Measurements from ENCODE around the gene NOTO.

NOTO gene

DNA sequence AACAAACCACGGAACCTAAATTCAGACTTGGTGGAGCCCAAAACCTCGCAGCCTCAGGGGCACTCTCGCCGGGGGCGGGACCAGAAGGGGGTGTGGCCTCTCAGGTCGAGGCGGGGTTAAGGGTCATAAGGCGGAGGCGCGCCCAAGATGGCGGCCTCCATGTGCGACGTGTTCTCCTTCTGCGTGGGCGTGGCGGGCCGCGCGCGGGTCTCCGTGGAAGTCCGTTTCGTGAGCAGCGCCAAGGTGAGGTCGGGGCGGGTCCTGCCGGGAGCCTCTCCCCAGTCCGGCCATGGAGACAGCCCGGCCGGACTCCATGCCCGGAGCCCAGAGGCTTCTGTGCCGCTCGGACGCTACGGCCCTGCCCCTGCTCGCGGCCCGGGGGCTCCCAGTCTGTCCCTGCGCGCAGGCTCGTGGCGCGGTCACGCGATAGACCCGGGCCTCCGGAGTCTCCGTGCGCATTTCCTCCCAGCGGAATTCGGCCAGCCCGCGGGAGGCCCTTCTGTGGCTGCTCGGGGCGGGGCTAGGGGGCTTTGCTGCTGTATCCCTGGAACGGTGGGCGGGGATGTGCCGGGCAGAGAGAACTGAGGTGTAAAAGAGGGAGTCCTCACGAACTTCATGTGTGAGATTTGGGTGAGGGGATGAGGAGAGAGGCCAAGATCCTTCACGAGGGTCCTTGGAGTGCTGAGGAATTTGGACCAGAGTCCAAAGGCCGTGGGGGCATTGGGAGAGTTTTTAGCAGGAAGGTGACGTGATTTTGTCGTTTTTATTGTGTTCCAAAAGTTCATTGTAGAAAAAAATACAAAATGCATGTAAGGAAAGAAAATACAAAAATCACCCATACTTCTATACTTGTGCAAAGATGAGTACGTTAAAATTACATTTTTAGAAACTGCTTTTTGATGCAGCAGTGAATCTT, 12.0 kb downstream of the NOTO start, which contains the start of gene SMYD5:
Gene SMYD5, plus strand, starts transcription at position 126 of the 916 bp plus-strand sequence. Its CDS starts 22 bp downstream, at position 148.
- TF ChIP-seq GATA1 (IDR thresholded peaks at IDR 0.05; ENCODE audit: low read depth, low read length) (no peak), POLR2A (IDR thresholded peaks at IDR 0.05; ENCODE audit: low read length) (peak; percentile 48)
- peak; percentile 90 to 92 for DNase-seq

GRCh38 chr2:73215254-73215653, 12.9 kb downstream of the NOTO start:
- DNase-seq, result no peak
- TF ChIP-seq POLR2A (IDR thresholded peaks at IDR 0.05; ENCODE audit: low read length) (no peak), GATA1 (IDR thresholded peaks at IDR 0.05; ENCODE audit: low read depth, low read length) (no peak)

- DNase-seq, result no peak
- no peak for TF ChIP-seq POLR2A (IDR thresholded peaks at IDR 0.05; ENCODE audit: low read length)
Observed at GRCh38 chr2:73217160-73217559, 14.8 kb downstream of the NOTO start.

GRCh38 chr2:73217826-73218225, 15.5 kb downstream of the NOTO start:
- TF ChIP-seq POLR2A (IDR thresholded peaks at IDR 0.05; ENCODE audit: low read length) (no peak), GATA1 (IDR thresholded peaks at IDR 0.05; ENCODE audit: low read depth, low read length) (no peak)
- DNase-seq, result no peak

DNA sequence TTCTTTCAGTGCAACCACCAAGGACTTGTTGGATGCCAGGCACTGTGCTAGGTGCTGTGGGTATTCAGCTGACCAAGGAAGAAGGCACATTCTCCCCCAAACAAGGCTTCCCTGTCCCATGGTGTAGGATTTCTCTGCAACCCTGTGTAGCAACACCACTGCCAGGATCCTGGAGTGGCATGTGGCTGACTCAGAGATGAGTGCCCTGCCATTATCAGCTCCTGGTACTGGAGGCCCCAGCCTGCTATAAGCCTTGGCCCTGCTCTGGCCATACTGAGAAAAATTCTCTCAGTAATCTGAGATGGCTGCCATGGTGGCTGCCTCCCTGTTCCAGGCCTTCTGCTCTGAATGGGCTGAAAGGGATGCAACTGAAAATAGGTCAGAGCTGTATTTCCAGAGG, 15.9 kb downstream of the NOTO start:
- no peak for DNase-seq
- TF ChIP-seq GATA1 (IDR thresholded peaks at IDR 0.05; ENCODE audit: low read depth, low read length) (no peak), POLR2A (IDR thresholded peaks at IDR 0.05; ENCODE audit: low read length) (no peak)

GRCh38 chr2:73223821-73224220, 21.4 kb downstream of the NOTO start:
- TF ChIP-seq POLR2A (IDR thresholded peaks at IDR 0.05; ENCODE audit: low read length), result no peak
- no peak for TF ChIP-seq GATA1 (IDR thresholded peaks at IDR 0.05; ENCODE audit: low read depth, low read length)

GRCh38 chr2:73225513-73226360, 23.4 kb downstream of the NOTO start:
- no peak for TF ChIP-seq POLR2A (IDR thresholded peaks at IDR 0.05; ENCODE audit: low read length)
- no peak for TF ChIP-seq GATA1 (IDR thresholded peaks at IDR 0.05; ENCODE audit: low read depth, low read length)
- DNase-seq, result no peak

More at GRCh38 chr2:73223821-73224220, 21.4 kb downstream of the NOTO start:
- DNase-seq, result no peak

DNA sequence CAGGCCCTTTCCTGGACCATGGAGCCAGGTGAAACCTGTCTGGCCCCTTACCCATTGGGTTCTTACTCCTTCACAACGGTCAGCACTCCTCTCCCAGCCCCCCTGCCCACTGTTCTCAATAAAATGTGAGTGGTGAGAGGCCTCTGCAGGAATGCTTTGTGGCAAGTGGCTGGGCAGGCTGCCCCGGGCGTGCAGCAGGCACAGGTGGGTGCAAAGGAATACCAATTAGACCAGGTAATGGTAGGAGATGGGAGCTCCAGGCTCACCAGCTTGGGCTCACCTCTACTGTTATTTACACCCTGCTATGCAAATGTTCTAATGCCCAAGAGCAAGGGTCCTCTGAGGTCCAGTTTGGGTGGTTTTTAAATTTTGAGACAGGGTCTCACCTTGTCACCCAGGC, 24.7 kb downstream of the NOTO start:
- TF ChIP-seq GATA1 (IDR thresholded peaks at IDR 0.05; ENCODE audit: low read depth, low read length), result no peak
- no peak for DNase-seq

DNA sequence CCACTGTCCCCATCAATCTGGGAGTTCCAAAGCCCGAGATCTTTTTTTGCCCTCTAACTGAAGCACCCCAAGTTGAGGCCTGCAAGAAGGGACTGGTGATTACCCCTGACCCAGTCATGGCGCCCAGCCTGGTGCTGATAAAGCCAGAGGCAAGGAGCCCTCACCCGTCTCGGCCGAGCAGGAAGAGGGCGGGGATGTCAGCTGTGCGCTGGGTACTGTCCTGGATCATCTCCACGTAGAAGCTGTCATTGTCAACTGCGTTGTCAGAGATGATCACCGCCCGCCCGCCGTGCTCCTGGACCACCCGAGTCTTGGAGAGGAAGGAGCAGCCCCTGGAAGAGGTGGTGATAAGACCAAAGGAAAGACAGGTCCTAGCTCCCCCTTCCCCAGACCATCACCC, 26.3 kb downstream of the NOTO start:
- TF ChIP-seq GATA1 (IDR thresholded peaks at IDR 0.05; ENCODE audit: low read depth, low read length) (no peak), POLR2A (IDR thresholded peaks at IDR 0.05; ENCODE audit: low read length) (no peak)
- DNase-seq, result no peak

DNA sequence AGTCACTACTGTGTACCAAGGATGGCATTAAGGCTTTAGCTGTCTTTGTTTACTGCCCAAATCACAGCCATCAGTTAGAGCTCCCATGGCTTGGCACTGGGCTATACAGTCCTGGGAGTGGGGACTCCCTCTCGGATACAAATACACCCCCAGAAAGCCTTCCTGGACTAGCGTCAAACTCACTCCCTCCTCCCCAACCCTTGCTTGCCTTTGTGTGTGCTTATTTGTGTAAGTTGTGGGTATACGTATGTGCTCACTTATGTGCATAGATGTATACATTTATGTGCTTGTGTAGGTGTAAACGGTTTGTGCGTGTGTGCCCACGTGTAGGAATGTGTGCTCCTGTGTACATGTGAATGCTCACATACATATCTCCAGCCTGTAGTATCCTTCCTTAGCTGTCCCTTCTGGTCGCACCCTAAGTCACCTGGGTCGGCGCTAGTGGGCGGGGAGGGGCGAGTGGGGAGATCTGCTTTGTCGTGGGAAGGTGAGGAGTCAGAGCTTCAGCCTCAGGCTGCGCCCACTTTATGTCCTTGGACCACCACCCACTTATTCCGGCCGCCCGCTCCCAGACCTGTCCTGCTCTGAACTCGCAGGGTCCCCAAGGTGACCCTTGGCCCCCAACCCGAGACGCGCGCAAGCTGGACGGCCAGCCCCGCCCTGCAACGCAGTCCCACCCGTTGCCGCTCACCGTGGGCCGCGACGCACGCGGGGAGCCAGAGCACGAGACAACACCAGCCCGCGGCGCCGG, 30.2 kb downstream of the NOTO start:
- DNase-seq, result peak; percentile 54 to 61
- TF ChIP-seq POLR2A (IDR thresholded peaks at IDR 0.05; ENCODE audit: low read length) (no peak), GATA1 (IDR thresholded peaks at IDR 0.05; ENCODE audit: low read depth, low read length) (no peak)

- DNase-seq, result peak; percentile 99
Observed at GRCh38 chr2:73233154-73233931, 31.0 kb downstream of the NOTO start, which contains the start of gene PRADC1. Gene PRADC1 (minus strand): TSS chr2:73233239. CDS start chr2:73233160, 79 bp downstream.

GRCh38 chr2:73233932-73234832, 31.8 kb downstream of the NOTO start, which contains the start of gene CCT7:
Gene CCT7 (plus strand): TSS chr2:73234308. CDS start chr2:73234379, 71 bp downstream.
- TF ChIP-seq POLR2A (IDR thresholded peaks at IDR 0.05; ENCODE audit: low read length) (peak; percentile 91), GATA1 (IDR thresholded peaks at IDR 0.05; ENCODE audit: low read depth, low read length) (no peak)
- peak; percentile 93 for DNase-seq

More at GRCh38 chr2:73233154-73233931, 31.0 kb downstream of the NOTO start, which contains the start of gene PRADC1:
- TF ChIP-seq GATA1 (IDR thresholded peaks at IDR 0.05; ENCODE audit: low read depth, low read length) (no peak), POLR2A (IDR thresholded peaks at IDR 0.05; ENCODE audit: low read length) (peak; percentile 33)
